ENCODE data around the gene FBXL12. TPM values are rescaled to one million over a fixed set of nuclear protein-coding genes. Genes with fewer than 3 reads are reported as not detected.
"Not testable (repeated sequence)": the region's sequence is repeated elsewhere in the genome, so short reads cannot be mapped to it uniquely, and the experiment has no call there.

FBXL12 gene
- total RNA-seq, 2 experiments from 2014 or later, result 38.7 to 44.4 TPM

GRCh38 chr19:9792206-9793070 lies 26.4 kb downstream of the FBXL12 start:
- peak overlapping the region; percentile 55 for H3K27ac ChIP-seq (ENCODE audit: low read depth, low read length, poor library complexity, severe bottlenecking)
- intact Hi-C loops (cut with micrococcal nuclease; ENCODE audit: unreplicated experiment), result loop anchor here (1.0 to 10.0 kb wide), 3 partner anchors 27 to 478 kb away; partner anchors contain the start of genes FBXL12 and ZNF266
- peak overlapping the region; percentile 69 for H2AFZ ChIP-seq (ENCODE audit: low read length)
- no TSS peak for BruUV-seq (replicated peaks)
- ChIA-PET CTCF (ENCODE audit: unreplicated experiment) (no interaction called here), POLR2A (interaction anchor here (0.6 kb wide), 1 partner anchor 191 kb away, joined by 3 read pairs; no protein-coding TSS in a partner anchor)
- no peaks in the 10 kb centered on the region for H3K9me2 ChIP-seq (ENCODE audit: insufficient read depth, low read length)
- H3K4me1 ChIP-seq (ENCODE audit: insufficient read depth, low read length, poor library complexity, severe bottlenecking), result peaks cover 15% of the 10 kb centered on the region
- no peaks in the 10 kb centered on the region for H3K79me2 ChIP-seq (ENCODE audit: insufficient read depth, low read depth, low read length)
- H3K4me3 ChIP-seq (ENCODE audit: low read depth, low read length, poor library complexity, severe bottlenecking), result peak overlapping the region; percentile 71
- H3K36me3 ChIP-seq (ENCODE audit: insufficient read depth, low read length), result no peaks in the 10 kb centered on the region
- H3K4me2 ChIP-seq (ENCODE audit: low read length), result peak overlapping the region; percentile 58
- DNase-seq (ENCODE audit: low spot score), result peak; percentile 94
- TF ChIP-seq CTCF (conservative IDR thresholded peaks at IDR 0.05; ENCODE audit: low read length) (no peak), EZH2phosphoT487 (IDR thresholded peaks at IDR 0.05; ENCODE audit: borderline replicate concordance, low read depth, low read length) (no peak)
- H3K9me3 ChIP-seq (ENCODE audit: low read length), result no peaks in the 10 kb centered on the region
- no peaks in the 10 kb centered on the region for H4K20me1 ChIP-seq (ENCODE audit: insufficient read depth, low read length)

DNA sequence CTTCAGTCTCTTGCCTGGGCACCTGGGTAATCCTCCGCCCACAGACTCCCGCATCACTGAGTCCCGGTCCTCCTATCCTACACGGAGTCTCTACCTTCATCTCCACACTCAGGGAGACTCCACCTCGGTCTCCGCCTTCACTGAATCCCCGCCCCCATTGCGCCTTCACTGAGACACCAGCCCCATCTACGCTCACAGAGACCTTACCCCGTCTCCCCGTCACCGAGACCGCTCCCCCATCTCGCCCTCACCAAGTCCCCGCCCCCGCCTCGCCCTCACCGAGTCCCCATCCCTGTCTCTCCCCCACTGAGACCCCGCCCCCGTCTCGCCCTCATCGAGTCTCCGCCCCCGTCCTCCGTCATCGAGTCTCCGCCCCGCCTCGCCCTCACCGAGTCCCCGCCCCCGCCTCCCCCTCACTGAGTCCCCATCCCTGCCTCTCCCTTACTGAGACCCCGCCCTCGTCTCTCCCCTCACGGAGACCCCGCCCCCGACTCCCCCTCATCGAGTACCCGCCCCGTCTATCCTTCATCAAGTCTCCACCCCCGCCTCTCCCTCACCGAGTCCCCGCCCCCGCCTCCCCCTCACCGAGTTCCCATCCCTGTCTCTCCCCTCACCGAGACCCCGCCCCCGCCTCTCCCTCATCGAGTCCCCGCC lies 27.2 kb downstream of the FBXL12 start:
- Histone ChIP-seq H3K4me3 (ENCODE audit: low read depth, low read length, poor library complexity, severe bottlenecking) (peak overlapping the region; percentile 71), H4K20me1 (ENCODE audit: insufficient read depth, low read length) (no peaks in the 10 kb centered on the region), H3K4me2 (ENCODE audit: low read length) (peak overlapping the region; percentile 58), H3K9me3 (ENCODE audit: low read length) (no peaks in the 10 kb centered on the region), H3K79me2 (ENCODE audit: insufficient read depth, low read depth, low read length) (no peaks in the 10 kb centered on the region), H3K27ac (ENCODE audit: low read depth, low read length, poor library complexity, severe bottlenecking) (peak overlapping the region; percentile 55), H3K36me3 (ENCODE audit: insufficient read depth, low read length) (no peaks in the 10 kb centered on the region), H2AFZ (ENCODE audit: low read length) (peak overlapping the region; percentile 77; the same call in 1 of the 2 replicates), H3K9me2 (ENCODE audit: insufficient read depth, low read length) (no peaks in the 10 kb centered on the region), H3K4me1 (ENCODE audit: insufficient read depth, low read length, poor library complexity, severe bottlenecking) (peaks cover 15% of the 10 kb centered on the region)
- POLR2A ChIA-PET, result no interaction called here
- BruUV-seq (replicated peaks), result no TSS peak
- TF ChIP-seq EZH2phosphoT487 (IDR thresholded peaks at IDR 0.05; ENCODE audit: borderline replicate concordance, low read depth, low read length) (no peak), CTCF (conservative IDR thresholded peaks at IDR 0.05; ENCODE audit: low read length) (no peak)
- CTCF ChIA-PET (ENCODE audit: unreplicated experiment), result no interaction called here
- DNase-seq (ENCODE audit: low spot score), result peak; percentile 96
- intact Hi-C loops (cut with micrococcal nuclease; ENCODE audit: unreplicated experiment), result loop anchor here (1.0 to 10.0 kb wide), 3 partner anchors 28 to 477 kb away; partner anchors contain the start of genes FBXL12 and ZNF266

DNA sequence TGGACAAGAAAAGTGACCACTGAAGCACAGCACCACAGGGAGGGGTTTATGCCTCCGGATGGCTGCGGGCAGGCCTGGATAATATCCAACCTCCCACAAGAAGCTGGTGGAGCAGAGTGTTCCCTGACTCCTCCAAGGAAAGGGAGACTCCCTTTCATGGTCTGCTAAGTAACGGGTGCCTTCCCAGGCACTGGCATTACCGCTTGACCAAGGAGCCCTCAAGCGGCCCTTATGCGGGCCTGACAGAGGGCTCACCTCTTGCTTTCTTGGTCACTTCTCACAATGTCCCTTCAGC lies 27.9 kb downstream of the FBXL12 start:
- Histone ChIP-seq H3K4me1 (ENCODE audit: insufficient read depth, low read length, poor library complexity, severe bottlenecking) (peaks cover 17% of the 10 kb centered on the region), H2AFZ (ENCODE audit: low read length) (peak overlapping the region; percentile 77; the same call in 1 of the 2 replicates), H3K4me2 (ENCODE audit: low read length) (peak overlapping the region; percentile 57), H3K4me3 (ENCODE audit: low read depth, low read length, poor library complexity, severe bottlenecking) (peak overlapping the region; percentile 71)
- H3K9me3 ChIP-seq (ENCODE audit: low read length); BruUV-seq (replicated peaks); H3K36me3 ChIP-seq (ENCODE audit: insufficient read depth, low read length); POLR2A ChIA-PET; H3K79me2 ChIP-seq (ENCODE audit: insufficient read depth, low read depth, low read length); DNase-seq (ENCODE audit: low spot score); H3K27ac ChIP-seq (ENCODE audit: low read depth, low read length, poor library complexity, severe bottlenecking); H4K20me1 ChIP-seq (ENCODE audit: insufficient read depth, low read length); CTCF ChIA-PET (ENCODE audit: unreplicated experiment); H3K9me2 ChIP-seq (ENCODE audit: insufficient read depth, low read length): not testable (repeated sequence)
- intact Hi-C loops (cut with micrococcal nuclease; ENCODE audit: unreplicated experiment), result loop anchor here (10.0 kb wide), 2 partner anchors 356 to 476 kb away; partner anchors contain the start of gene ZNF266

GRCh38 chr19:9789579-9789978 lies 29.3 kb downstream of the FBXL12 start:
- H3K4me3 ChIP-seq (ENCODE audit: low read depth, low read length, poor library complexity, severe bottlenecking); POLR2A ChIA-PET; CTCF ChIA-PET (ENCODE audit: unreplicated experiment); H4K20me1 ChIP-seq (ENCODE audit: insufficient read depth, low read length); intact Hi-C loops (cut with micrococcal nuclease; ENCODE audit: unreplicated experiment); DNase-seq (ENCODE audit: low spot score); H3K9me3 ChIP-seq (ENCODE audit: low read length); H3K4me2 ChIP-seq (ENCODE audit: low read length); H3K79me2 ChIP-seq (ENCODE audit: insufficient read depth, low read depth, low read length); H3K36me3 ChIP-seq (ENCODE audit: insufficient read depth, low read length); BruUV-seq (replicated peaks); H3K27ac ChIP-seq (ENCODE audit: low read depth, low read length, poor library complexity, severe bottlenecking); H3K9me2 ChIP-seq (ENCODE audit: insufficient read depth, low read length): not testable (repeated sequence)
- Histone ChIP-seq H3K4me1 (ENCODE audit: insufficient read depth, low read length, poor library complexity, severe bottlenecking) (peaks cover 17% of the 10 kb centered on the region), H2AFZ (ENCODE audit: low read length) (0 out of 2 replicates have a peak overlapping the region, but pooled peaks have one; percentile 40)

All from OCI-LY7 (cell line).